IPS-20b (cell line): ENCODE results near the gene WWTR1.

Experiments
- H3K27ac ChIP-seq: one replicate; pipeline ENCODE4 v1.5.1; 2013; ENCODE audit warnings: low read length
- H3K27me3 ChIP-seq: 2 replicates; pipeline ENCODE4 v1.6.1; 2013; ENCODE audit warnings: mild to moderate bottlenecking, low read length, inconsistent platforms; ENCODE audit not compliant: insufficient read depth
- H3K36me3 ChIP-seq: 2 replicates; pipeline ENCODE4 v1.6.1; 2013; ENCODE audit warnings: low read depth, mild to moderate bottlenecking, inconsistent platforms, low read length, moderate library complexity; ENCODE audit not compliant: insufficient read depth
- H3K4me1 ChIP-seq: 2 replicates; pipeline ENCODE4 v1.6.1; 2013; ENCODE audit warnings: mild to moderate bottlenecking, control low read depth, inconsistent platforms, low read length, moderate library complexity; ENCODE audit not compliant: insufficient read depth
- H3K4me3 ChIP-seq: 2 replicates; pipeline ENCODE4 v1.5.1; 2013; ENCODE audit warnings: mild to moderate bottlenecking, low read length, inconsistent platforms
- H3K9ac ChIP-seq: 2 replicates; pipeline ENCODE4 v1.6.1; 2013; ENCODE audit warnings: low read depth, mild to moderate bottlenecking, inconsistent platforms, low read length, moderate library complexity
- H3K9me3 ChIP-seq: 2 replicates; pipeline ENCODE4 v1.6.1; 2013; ENCODE audit warnings: mild to moderate bottlenecking, low read depth, low read length, inconsistent platforms; ENCODE audit not compliant: insufficient read depth

The WWTR1 gene

DNA sequence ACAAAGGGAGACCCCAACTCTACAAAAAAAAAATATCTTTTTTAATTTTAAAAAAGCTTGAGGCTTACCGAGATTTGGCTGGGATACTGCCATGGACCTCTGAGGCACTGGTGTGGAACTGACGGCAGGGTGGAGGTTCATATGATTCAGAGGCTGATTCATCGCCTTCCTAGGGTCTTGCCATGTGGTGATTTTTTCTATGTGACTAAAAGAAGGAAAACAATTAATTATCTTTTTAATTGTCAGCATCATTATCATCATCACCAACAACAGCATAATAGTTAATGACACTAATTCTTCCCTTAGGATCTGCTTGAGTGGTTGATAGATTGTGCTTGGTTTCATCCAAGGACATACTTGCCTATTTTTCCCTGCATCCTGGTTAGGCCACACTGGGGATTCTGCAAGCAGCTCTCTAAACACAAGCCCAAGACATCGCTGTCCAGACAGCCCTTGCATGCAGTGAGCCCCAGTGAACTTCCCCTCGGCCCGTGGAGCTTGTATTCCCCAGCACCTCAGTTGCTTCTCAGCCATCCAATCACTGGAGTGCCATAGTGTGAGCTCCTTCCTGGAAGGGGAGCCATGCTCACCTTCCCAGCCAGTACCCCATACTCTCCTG is 84.9 kb downstream of the WWTR1 start:
- Histone ChIP-seq H3K27ac (no peak overlapping the region), H3K4me1 (peaks cover 27% of the 10 kb centered on the region), H3K9me3 (no peaks in the 10 kb centered on the region), H3K36me3 (peaks cover 12% of the 10 kb centered on the region), H3K9ac (no peak overlapping the region), H3K27me3 (no peaks in the 10 kb centered on the region; the same call in 1 of the 2 replicates), H3K4me3 (no peak overlapping the region)

- Histone ChIP-seq H3K27me3 (no peaks in the 10 kb centered on the region; the same call in 1 of the 2 replicates), H3K9ac (no peak overlapping the region), H3K9me3 (no peaks in the 10 kb centered on the region), H3K27ac (no peak overlapping the region), H3K4me1 (peaks cover 13% of the 10 kb centered on the region), H3K36me3 (peaks cover 12% of the 10 kb centered on the region), H3K4me3 (no peak overlapping the region)
Measured at GRCh38 chr3:149571381-149571780, 86.4 kb downstream of the WWTR1 start.

- H3K27me3 ChIP-seq, result no peaks in the 10 kb centered on the region; the same call in 1 of the 2 replicates
- no peaks in the 10 kb centered on the region for H3K9me3 ChIP-seq
- H3K36me3 ChIP-seq, result peaks cover 12% of the 10 kb centered on the region
- H3K4me3 ChIP-seq, result no peak overlapping the region
- H3K9ac ChIP-seq, result no peak overlapping the region
- H3K4me1 ChIP-seq, result no peaks in the 10 kb centered on the region; the same call in 1 of the 2 replicates
- no peak overlapping the region for H3K27ac ChIP-seq
Measured at GRCh38 chr3:149570016-149570415, 87.8 kb downstream of the WWTR1 start.

DNA sequence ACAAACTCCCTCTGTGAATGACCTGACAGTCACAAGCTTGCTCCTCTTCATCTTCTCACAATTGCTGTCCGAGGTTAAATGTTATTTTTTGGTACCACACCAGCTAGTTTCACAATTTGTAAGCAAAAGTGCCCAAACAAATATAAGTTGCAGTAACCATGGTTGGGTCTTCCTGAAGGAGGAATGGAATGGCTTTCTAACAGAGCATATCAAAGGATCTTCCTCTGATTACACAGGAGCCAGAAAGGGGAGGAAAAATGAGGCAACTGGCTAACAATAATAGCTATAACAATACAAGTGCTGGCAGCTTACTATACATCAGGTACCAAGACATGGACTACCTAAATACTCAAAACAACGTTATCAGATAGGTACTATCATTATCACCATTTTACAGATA is 90.4 kb downstream of the WWTR1 start:
- Histone ChIP-seq H3K27ac (no peak overlapping the region), H3K27me3 (no peaks in the 10 kb centered on the region), H3K4me3 (no peak overlapping the region), H3K4me1 (peaks cover 12% of the 10 kb centered on the region; the same call in 1 of the 2 replicates), H3K9me3 (no peaks in the 10 kb centered on the region), H3K36me3 (peaks cover 11% of the 10 kb centered on the region), H3K9ac (no peak overlapping the region)

DNA sequence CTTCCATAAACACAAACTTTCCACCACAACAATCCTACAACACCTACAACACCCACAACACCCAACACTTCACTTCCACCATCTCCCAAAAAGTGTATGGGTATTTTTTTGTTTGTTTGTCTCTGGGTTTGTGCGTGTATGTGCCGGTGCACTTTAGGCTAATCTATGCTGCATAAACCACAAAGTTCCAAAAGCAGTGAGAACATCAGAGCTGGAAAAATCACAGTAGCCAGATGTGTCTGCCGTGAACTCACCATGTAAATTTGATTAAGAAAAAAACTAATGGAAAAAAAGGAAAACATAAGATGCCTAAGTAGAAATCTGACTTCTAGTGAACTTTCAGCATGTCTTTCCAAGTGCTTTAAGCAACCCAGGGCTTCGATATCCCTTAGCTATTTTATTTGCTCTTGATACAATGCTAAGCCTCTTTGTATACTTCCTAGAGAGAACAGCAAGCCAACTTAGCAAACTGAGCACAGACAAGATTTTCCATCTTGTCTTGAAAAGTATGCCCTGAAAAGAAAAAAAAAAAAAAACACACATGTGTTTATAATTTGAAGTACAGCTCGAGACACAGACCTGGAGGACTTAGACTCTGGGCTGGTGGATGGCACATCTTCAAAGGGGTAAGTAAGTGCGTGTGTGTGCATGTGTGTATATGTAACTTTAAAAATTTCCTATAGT is 91.4 kb downstream of the WWTR1 start:
- peaks cover 2% of the 10 kb centered on the region for H3K36me3 ChIP-seq
- H3K4me3 ChIP-seq, result no peak overlapping the region
- no peak overlapping the region for H3K9ac ChIP-seq
- H3K27me3 ChIP-seq, result no peaks in the 10 kb centered on the region
- peaks cover 13% of the 10 kb centered on the region; the same call in 1 of the 2 replicates for H3K4me1 ChIP-seq
- H3K9me3 ChIP-seq, result no peaks in the 10 kb centered on the region
- H3K27ac ChIP-seq, result no peak overlapping the region

DNA sequence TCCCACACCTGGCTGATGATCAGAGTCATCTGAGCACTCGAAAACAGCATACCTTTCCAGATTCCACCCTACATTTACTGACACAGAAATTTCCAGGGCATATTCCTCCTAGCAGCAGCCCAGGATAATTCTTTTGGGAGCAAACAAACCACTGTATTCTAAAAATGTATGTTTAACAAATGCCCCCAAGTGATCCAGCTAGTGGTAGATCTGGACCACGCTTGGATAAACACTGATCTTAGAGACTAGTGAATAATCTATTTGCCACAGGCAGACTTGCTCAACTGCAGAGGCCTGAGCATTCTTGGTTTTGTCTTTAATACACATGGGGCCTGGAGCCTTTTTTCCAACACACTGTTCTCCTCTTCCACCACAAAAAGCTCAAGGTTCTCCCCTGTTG is 93.7 kb downstream of the WWTR1 start:
- Histone ChIP-seq H3K4me3 (no peak overlapping the region), H3K27ac (no peak overlapping the region), H3K9ac (no peak overlapping the region), H3K9me3 (no peaks in the 10 kb centered on the region), H3K36me3 (no peaks in the 10 kb centered on the region), H3K27me3 (no peaks in the 10 kb centered on the region), H3K4me1 (peaks cover 19% of the 10 kb centered on the region; the same call in 1 of the 2 replicates)

DNA sequence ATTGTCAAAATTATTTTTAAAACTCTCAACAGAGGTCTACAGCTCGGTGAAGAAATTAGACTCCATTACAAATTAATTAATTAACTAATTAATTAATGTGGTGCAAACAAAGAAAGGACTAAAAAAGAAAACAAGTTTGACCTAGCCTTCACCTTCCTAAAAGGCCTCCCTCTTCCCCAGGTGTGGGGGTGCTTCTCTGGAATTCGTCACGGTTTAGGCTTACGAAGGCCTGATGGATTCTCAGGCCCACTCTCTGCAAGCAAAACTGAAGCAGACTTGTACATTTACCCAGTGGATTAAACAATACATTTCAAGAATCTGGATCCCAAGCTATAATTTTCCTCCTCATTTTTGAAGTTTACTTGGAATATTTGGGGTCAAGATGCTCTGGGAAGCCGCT is 94.7 kb downstream of the WWTR1 start:
- Histone ChIP-seq H3K27ac (no peak overlapping the region), H3K9me3 (no peaks in the 10 kb centered on the region), H3K4me1 (peaks cover 19% of the 10 kb centered on the region; the same call in 1 of the 2 replicates), H3K36me3 (no peaks in the 10 kb centered on the region), H3K4me3 (no peak overlapping the region), H3K9ac (no peak overlapping the region), H3K27me3 (no peaks in the 10 kb centered on the region)

DNA sequence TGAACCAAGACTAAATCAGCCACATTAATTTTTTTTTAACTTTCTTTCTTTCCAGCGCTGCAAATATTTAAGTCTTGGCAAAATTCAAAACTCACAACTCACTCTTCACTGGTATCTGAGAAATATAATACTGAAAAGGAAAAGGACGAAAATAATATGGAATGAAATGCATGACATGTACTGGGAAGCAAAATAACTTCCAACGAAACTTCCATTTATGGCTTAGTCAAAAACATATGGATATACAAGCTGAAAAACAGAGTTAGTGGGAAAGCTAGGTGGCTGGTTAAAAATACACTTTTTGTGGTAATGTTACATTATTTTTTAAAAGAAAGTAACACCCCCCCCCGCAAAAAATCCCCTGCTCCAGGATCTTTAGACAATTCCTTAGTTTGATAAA is 97.2 kb downstream of the WWTR1 start:
- peaks cover 23% of the 10 kb centered on the region; the same call in 1 of the 2 replicates for H3K4me1 ChIP-seq
- no peaks in the 10 kb centered on the region for H3K27me3 ChIP-seq

DNA sequence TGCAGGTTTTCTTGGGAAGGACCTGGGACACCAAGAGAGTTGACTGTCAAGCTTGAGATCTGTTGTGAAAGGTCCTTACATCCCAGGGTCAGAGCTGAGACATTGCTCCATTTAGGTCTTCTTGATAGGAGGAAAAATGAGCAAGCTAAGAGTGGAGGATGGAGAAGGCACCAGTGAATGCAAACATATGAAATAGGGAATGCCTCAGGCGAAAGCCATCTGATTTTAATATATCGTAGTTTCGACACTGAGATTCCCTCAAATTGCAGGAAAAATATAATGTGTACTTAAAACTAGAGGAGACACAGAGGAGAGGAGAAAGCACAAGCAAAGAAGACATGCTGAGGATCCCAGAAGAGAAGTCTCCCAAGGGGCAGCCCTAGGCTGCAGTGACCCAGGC is 97.8 kb downstream of the WWTR1 start:
- no peaks in the 10 kb centered on the region for H3K27me3 ChIP-seq
- no peak overlapping the region for H3K4me3 ChIP-seq
- H3K4me1 ChIP-seq, result peaks cover 23% of the 10 kb centered on the region; the same call in 1 of the 2 replicates
- no peaks in the 10 kb centered on the region for H3K36me3 ChIP-seq
- H3K9ac ChIP-seq, result no peak overlapping the region
- H3K9me3 ChIP-seq, result no peaks in the 10 kb centered on the region
- H3K27ac ChIP-seq, result no peak overlapping the region

More for the DNA sequence above, 97.2 kb downstream of the WWTR1 start:
- Histone ChIP-seq H3K27ac (no peak overlapping the region), H3K9ac (no peak overlapping the region), H3K36me3 (no peaks in the 10 kb centered on the region), H3K4me3 (no peak overlapping the region), H3K9me3 (no peaks in the 10 kb centered on the region)

- Histone ChIP-seq H3K4me3 (no peak overlapping the region), H3K36me3 (no peaks in the 10 kb centered on the region), H3K27me3 (no peaks in the 10 kb centered on the region), H3K4me1 (peaks cover 23% of the 10 kb centered on the region; the same call in 1 of the 2 replicates), H3K27ac (no peak overlapping the region), H3K9me3 (no peaks in the 10 kb centered on the region), H3K9ac (no peak overlapping the region)
Measured at GRCh38 chr3:149559525-149559924, 98.3 kb downstream of the WWTR1 start.

DNA sequence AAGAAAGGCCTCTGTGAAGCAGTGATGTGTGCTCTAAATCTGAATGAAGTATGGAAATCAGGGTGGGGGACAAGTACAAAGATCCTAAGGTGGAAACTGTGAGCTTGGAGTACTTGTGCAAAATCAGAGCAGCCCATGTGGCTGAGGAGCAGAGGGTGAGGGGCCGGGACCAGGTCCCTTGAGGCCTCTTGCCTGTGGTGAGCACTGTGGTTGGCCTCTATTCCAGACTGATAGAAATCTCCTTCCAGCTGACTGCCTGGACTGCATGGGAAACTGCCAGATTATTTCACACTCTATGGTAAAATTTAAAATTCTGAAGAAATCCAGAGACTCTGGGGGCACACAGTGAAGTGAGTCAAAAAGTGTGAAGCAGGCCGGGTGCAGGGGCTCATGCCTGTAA is 101.9 kb downstream of the WWTR1 start:
- Histone ChIP-seq H3K27me3 (no peaks in the 10 kb centered on the region), H3K9ac (no peak overlapping the region), H3K27ac (no peak overlapping the region), H3K4me3 (no peak overlapping the region), H3K4me1 (peaks cover 15% of the 10 kb centered on the region; the same call in 1 of the 2 replicates), H3K36me3 (no peaks in the 10 kb centered on the region), H3K9me3 (no peaks in the 10 kb centered on the region)

- H3K4me1 ChIP-seq, result peaks cover 12% of the 10 kb centered on the region; the same call in 1 of the 2 replicates
- H3K36me3 ChIP-seq, result no peaks in the 10 kb centered on the region
- H3K27me3 ChIP-seq, result no peaks in the 10 kb centered on the region
- no peak overlapping the region for H3K27ac ChIP-seq
- H3K9ac ChIP-seq, result no peak overlapping the region
- no peaks in the 10 kb centered on the region for H3K9me3 ChIP-seq
- H3K4me3 ChIP-seq, result no peak overlapping the region
Measured at GRCh38 chr3:149554826-149555225, 103.0 kb downstream of the WWTR1 start.
